Measurements from ENCODE around the gene TBCA.

DNA sequence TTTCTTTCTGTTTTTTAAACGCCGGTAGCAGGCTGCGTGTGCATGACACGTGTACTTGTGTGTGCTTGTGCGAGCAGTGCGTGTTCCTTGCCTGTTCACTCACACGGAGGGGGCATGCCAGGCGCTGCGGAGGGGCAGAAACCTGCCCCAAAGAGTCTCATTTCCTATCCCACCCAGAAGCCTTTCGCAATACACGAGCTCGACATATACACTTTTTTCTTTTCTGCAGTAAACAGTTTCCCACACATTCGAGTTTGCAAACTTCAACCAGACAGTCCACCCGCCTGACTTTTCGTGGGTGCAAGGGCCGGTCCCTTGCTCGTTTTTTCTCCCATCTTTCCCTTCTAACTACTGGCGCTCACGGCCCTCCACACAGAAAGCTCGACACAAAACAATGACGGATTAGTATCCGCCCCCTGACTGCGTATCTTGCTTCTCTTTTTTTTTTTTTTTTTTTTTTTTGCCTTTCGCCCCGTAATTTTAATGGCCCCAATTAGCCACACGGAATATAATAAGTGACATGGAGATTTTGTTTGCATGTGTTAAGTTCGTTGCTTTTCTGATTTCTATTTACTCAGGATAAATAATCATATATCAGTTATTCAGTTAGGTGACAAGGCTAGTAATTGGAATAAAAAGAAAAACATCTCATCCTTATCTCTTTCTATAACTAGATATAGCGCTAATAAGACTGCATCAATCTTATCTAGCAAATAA, 132.3 kb downstream of the TBCA start:
- TF ChIP-seq, protein P1, sequence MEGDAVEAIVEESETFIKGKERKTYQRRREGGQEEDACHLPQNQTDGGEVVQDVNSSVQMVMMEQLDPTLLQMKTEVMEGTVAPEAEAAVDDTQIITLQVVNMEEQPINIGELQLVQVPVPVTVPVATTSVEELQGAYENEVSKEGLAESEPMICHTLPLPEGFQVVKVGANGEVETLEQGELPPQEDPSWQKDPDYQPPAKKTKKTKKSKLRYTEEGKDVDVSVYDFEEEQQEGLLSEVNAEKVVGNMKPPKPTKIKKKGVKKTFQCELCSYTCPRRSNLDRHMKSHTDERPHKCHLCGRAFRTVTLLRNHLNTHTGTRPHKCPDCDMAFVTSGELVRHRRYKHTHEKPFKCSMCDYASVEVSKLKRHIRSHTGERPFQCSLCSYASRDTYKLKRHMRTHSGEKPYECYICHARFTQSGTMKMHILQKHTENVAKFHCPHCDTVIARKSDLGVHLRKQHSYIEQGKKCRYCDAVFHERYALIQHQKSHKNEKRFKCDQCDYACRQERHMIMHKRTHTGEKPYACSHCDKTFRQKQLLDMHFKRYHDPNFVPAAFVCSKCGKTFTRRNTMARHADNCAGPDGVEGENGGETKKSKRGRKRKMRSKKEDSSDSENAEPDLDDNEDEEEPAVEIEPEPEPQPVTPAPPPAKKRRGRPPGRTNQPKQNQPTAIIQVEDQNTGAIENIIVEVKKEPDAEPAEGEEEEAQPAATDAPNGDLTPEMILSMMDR (IDR thresholded peaks at IDR 0.05) = no peak
- TF ChIP-seq POLR2A (IDR thresholded peaks at IDR 0.05) (no peak), EP300 (IDR thresholded peaks at IDR 0.05) (no peak)
